Activated CD4-positive, CD25-positive, alpha-beta regulatory T cell treated with anti-CD3 and anti-CD28 coated beads, Interleukin-2, amount 50 U/mL, for 24 hours (primary cell): ENCODE data around the gene ST6GAL1.
"Not testable (repeated sequence)": the region's sequence is repeated elsewhere in the genome, so short reads cannot be mapped to it uniquely, and the experiment has no call there.

Experiments used
- ATAC-seq, 2 donors: fragments of 150-1000 bp; cut with Tn5 transposase; one replicate each; pipeline ENCODE4 v1.10.0; 2021; ENCODE audit warnings: mild to moderate bottlenecking in 1 of 2, moderate library complexity in 1 of 2

Gene ST6GAL1

GRCh38 chr3:186973702-186974101, 43.4 kb downstream of the ST6GAL1 start:
- no peak for ATAC-seq

- no peak for ATAC-seq
Observed at GRCh38 chr3:186974824-186975313, 44.5 kb downstream of the ST6GAL1 start.

- no peak for ATAC-seq
Observed at GRCh38 chr3:186975726-186976125, 45.4 kb downstream of the ST6GAL1 start.

GRCh38 chr3:186976837-186977750, 46.8 kb downstream of the ST6GAL1 start:
- ATAC-seq = no peak

- ATAC-seq = no peak
Observed at GRCh38 chr3:186978712-186979111, 48.4 kb downstream of the ST6GAL1 start.

- no peak for ATAC-seq
Observed at GRCh38 chr3:186979852-186980251, 49.5 kb downstream of the ST6GAL1 start.

- no peak for ATAC-seq
Observed at GRCh38 chr3:186980989-186981388, 50.7 kb downstream of the ST6GAL1 start.

- no peak for ATAC-seq
Observed at GRCh38 chr3:186983659-186984058, 53.3 kb downstream of the ST6GAL1 start.

GRCh38 chr3:186984064-186984463, 53.7 kb downstream of the ST6GAL1 start:
- ATAC-seq = no peak

- ATAC-seq = no peak
Observed at GRCh38 chr3:186985661-186986364, 55.5 kb downstream of the ST6GAL1 start.

GRCh38 chr3:186986406-186986805, 56.1 kb downstream of the ST6GAL1 start:
- ATAC-seq = no peak

GRCh38 chr3:186986816-186987215, 56.5 kb downstream of the ST6GAL1 start:
- no peak for ATAC-seq

- peak; percentile 74 to 84 for ATAC-seq
Observed at GRCh38 chr3:186988806-186989205, 58.5 kb downstream of the ST6GAL1 start.

GRCh38 chr3:186989429-186989828, 59.1 kb downstream of the ST6GAL1 start:
- ATAC-seq = no peak

- ATAC-seq = no peak
Observed at GRCh38 chr3:186990277-186990676, 60.0 kb downstream of the ST6GAL1 start.

- ATAC-seq = no peak
Observed at GRCh38 chr3:186990878-186991308, 60.6 kb downstream of the ST6GAL1 start.

- no peak for ATAC-seq
Observed at GRCh38 chr3:186991470-186991869, 61.1 kb downstream of the ST6GAL1 start.

- not testable (repeated sequence) for ATAC-seq
Observed at GRCh38 chr3:186992096-186992495, 61.8 kb downstream of the ST6GAL1 start.

GRCh38 chr3:186993210-186993782, 63.0 kb downstream of the ST6GAL1 start:
- no peak for ATAC-seq

GRCh38 chr3:186994000-186994955, 64.0 kb downstream of the ST6GAL1 start:
- no peak for ATAC-seq

- no peak for ATAC-seq
Observed at GRCh38 chr3:186996356-186996755, 66.0 kb downstream of the ST6GAL1 start.

- no peak for ATAC-seq
Observed at GRCh38 chr3:186997061-186997460, 66.7 kb downstream of the ST6GAL1 start.
